Measurements from ENCODE around the gene GLT8D2. TPM values are rescaled to one million over a fixed set of nuclear protein-coding genes. Genes with fewer than 3 reads are reported as not detected.

Gene GLT8D2
- polyA plus RNA-seq, 1 of the 3 experiments (the other 2 are of a cell fraction) = 50.0 TPM

DNA sequence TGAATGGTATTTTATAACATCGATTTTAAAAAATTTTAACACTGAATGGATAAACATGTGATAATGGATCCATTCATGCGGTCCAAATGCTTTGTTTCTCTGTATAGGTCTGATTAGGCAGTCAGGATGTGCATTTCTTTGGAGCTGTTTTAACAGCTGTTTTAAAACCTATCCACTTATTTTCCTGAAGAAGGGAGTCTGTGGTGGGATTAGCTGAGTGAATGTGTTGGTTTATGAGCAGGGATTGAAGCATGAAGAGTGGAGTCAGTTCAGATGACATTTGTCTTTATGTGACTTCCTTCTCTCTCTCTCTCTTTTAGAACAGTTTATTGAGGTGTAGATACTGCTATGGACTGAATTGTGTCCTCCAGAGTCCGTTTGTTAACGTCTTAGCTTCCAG, 37.7 kb downstream of the GLT8D2 start:
- Histone ChIP-seq H2AFZ (ENCODE audit: low read depth) (no peak overlapping the region), H3K4me2 (no peak overlapping the region), H3K27me3 (ENCODE audit: insufficient read depth) (no peaks in the 10 kb centered on the region), H3K4me1 (ENCODE audit: control insufficient read depth in 1 of 2, insufficient read depth in 2 of 2, low read depth in 1 of 2, low read length in 1 of 2) (peaks cover 0 to 3% of the 10 kb centered on the region in 2 experiments; a peak in 1 of 4 replicates), H3K36me3 (replicated peaks in 1 of 2; ENCODE audit: control insufficient read depth in 1 of 2, insufficient read depth in 2 of 2, low read length in 1 of 2) (peaks cover 0 to 8% of the 10 kb centered on the region in 2 experiments), H4K20me1 (ENCODE audit: insufficient read depth) (no peaks in the 10 kb centered on the region), H3K27ac (ENCODE audit: low read depth in 2 of 2, low read length in 1 of 2) (no peak overlapping the region), H3K79me2 (ENCODE audit: insufficient read depth) (no peaks in the 10 kb centered on the region), H3F3A (replicated peaks; ENCODE audit: insufficient read depth) (peaks cover 9% of the 10 kb centered on the region), H3K9me3 (no peaks in the 10 kb centered on the region), H3K9me2 (no peaks in the 10 kb centered on the region), H3K4me3 (ENCODE audit: low read depth in 2 of 2, low read length in 1 of 2) (no peak overlapping the region), H3K9ac (no peak overlapping the region)
- no peak for DNase-seq
- CTCF ChIA-PET = no interaction called here
- 74% methylated on average over 4 of the region's 4 CpGs for WGBS (ENCODE audit: low lambda C conversion rate)
- POLR2A ChIA-PET = no interaction called here
- TF ChIP-seq MEF2A (IDR thresholded peaks at IDR 0.05; ENCODE audit: borderline replicate concordance, low read depth) (no peak), EP300 (IDR thresholded peaks at IDR 0.05; ENCODE audit: borderline replicate concordance in 1 of 2, low read depth in 1 of 2, low read length in 1 of 2) (no peak), POLR2AphosphoS5 (IDR thresholded peaks at IDR 0.05; ENCODE audit: low read depth, low read length) (no peak), SIN3A (IDR thresholded peaks at IDR 0.05; ENCODE audit: borderline replicate concordance, low read depth, low read length) (no peak)
- TF ChIP-seq, protein P1, sequence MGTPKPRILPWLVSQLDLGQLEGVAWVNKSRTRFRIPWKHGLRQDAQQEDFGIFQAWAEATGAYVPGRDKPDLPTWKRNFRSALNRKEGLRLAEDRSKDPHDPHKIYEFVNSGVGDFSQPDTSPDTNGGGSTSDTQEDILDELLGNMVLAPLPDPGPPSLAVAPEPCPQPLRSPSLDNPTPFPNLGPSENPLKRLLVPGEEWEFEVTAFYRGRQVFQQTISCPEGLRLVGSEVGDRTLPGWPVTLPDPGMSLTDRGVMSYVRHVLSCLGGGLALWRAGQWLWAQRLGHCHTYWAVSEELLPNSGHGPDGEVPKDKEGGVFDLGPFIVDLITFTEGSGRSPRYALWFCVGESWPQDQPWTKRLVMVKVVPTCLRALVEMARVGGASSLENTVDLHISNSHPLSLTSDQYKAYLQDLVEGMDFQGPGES (IDR thresholded peaks at IDR 0.05; ENCODE audit: low read depth, low read length) = no peak

DNA sequence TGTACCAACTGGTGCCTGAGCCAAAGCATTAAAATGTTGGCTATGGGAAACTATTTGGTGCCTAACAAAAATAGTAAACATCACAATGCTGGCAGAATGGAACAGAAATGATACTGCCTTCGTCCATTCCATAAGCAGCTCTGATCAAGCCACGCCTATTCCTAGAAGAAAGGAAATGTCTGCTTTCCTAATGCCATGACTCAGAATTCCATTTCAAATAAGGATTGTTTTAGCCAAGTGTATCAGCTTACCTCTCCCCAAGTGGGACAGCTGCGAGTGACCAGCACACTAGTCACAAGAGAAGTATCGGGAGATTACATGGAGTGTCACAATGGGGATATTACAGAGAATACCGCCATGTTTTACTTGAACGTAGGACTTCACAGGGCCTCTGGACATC, 38.7 kb downstream of the GLT8D2 start:
- H3K27ac ChIP-seq (ENCODE audit: low read depth in 2 of 2, low read length in 1 of 2) = peak overlapping the region; percentile 61 to 83
- H3K4me1 ChIP-seq (ENCODE audit: control insufficient read depth in 1 of 2, insufficient read depth in 2 of 2, low read depth in 1 of 2, low read length in 1 of 2) = peaks cover 3 to 5% of the 10 kb centered on the region in 2 experiments; a peak in 2 of 4 replicates
- DNase-seq = no peak
- H3K9me2 ChIP-seq = no peaks in the 10 kb centered on the region
- H3K9me3 ChIP-seq = no peaks in the 10 kb centered on the region
- H3K36me3 ChIP-seq (replicated peaks in 1 of 2; ENCODE audit: control insufficient read depth in 1 of 2, insufficient read depth in 2 of 2, low read length in 1 of 2) = peaks cover 0 to 8% of the 10 kb centered on the region in 2 experiments
- peak overlapping the region; percentile 49 for H3K4me2 ChIP-seq
- WGBS (ENCODE audit: low lambda C conversion rate) = 34% methylated on average over 6 of the region's 6 CpGs
- H3K79me2 ChIP-seq (ENCODE audit: insufficient read depth) = no peaks in the 10 kb centered on the region
- no peak overlapping the region; the same call in 1 of the 2 replicates for H3K9ac ChIP-seq
- ChIA-PET POLR2A (no interaction called here), CTCF (no interaction called here)
- no peaks in the 10 kb centered on the region for H4K20me1 ChIP-seq (ENCODE audit: insufficient read depth)
- no peaks in the 10 kb centered on the region for H3K27me3 ChIP-seq (ENCODE audit: insufficient read depth)
- no peak overlapping the region; a peak in 1 of 4 replicates for H3K4me3 ChIP-seq (ENCODE audit: low read depth in 2 of 2, low read length in 1 of 2)
- H3F3A ChIP-seq (replicated peaks; ENCODE audit: insufficient read depth) = peaks cover 16% of the 10 kb centered on the region
- H2AFZ ChIP-seq (ENCODE audit: low read depth) = peak overlapping the region; percentile 53
- TF ChIP-seq FOXM1 (IDR thresholded peaks at IDR 0.05; ENCODE audit: low read depth) = no peak; the same call in 1 of the 2 replicates
- peak; percentile 82 for TF ChIP-seq TCF12 (IDR thresholded peaks at IDR 0.05)
- TF ChIP-seq FOSL2 (IDR thresholded peaks at IDR 0.05; ENCODE audit: borderline replicate concordance, low read depth) = peak; percentile 87
- TF ChIP-seq, protein P2, sequence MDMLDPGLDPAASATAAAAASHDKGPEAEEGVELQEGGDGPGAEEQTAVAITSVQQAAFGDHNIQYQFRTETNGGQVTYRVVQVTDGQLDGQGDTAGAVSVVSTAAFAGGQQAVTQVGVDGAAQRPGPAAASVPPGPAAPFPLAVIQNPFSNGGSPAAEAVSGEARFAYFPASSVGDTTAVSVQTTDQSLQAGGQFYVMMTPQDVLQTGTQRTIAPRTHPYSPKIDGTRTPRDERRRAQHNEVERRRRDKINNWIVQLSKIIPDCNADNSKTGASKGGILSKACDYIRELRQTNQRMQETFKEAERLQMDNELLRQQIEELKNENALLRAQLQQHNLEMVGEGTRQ (IDR thresholded peaks at IDR 0.05; ENCODE audit: borderline replicate concordance, low read depth, low read length) = no peak
- TF ChIP-seq TAF1 (IDR thresholded peaks at IDR 0.05; ENCODE audit: borderline replicate concordance, low read depth, low read length) = 0 out of 2 replicates have a peak, but pooled peaks have one; percentile 38
- peak; percentile 43 for TF ChIP-seq NFIC (IDR thresholded peaks at IDR 0.05; ENCODE audit: borderline replicate concordance)
- TF ChIP-seq GATA2 (CRISPR knock-in tag; IDR thresholded peaks at IDR 0.05) = no peak
- TF ChIP-seq, protein P1 (IDR thresholded peaks at IDR 0.05; ENCODE audit: low read depth, low read length) = no peak
- TF ChIP-seq TEAD4 (IDR thresholded peaks at IDR 0.05; ENCODE audit: borderline replicate concordance, insufficient read depth) = peak; percentile 45; the same call in 1 of the 2 replicates
- no peak for TF ChIP-seq EZH2phosphoT487 (IDR thresholded peaks at IDR 0.05; ENCODE audit: borderline replicate concordance, low read depth)
- TF ChIP-seq, protein P3, sequence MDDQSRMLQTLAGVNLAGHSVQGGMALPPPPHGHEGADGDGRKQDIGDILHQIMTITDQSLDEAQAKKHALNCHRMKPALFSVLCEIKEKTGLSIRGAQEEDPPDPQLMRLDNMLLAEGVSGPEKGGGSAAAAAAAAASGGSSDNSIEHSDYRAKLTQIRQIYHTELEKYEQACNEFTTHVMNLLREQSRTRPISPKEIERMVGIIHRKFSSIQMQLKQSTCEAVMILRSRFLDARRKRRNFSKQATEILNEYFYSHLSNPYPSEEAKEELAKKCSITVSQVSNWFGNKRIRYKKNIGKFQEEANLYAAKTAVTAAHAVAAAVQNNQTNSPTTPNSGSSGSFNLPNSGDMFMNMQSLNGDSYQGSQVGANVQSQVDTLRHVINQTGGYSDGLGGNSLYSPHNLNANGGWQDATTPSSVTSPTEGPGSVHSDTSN (IDR thresholded peaks at IDR 0.05) = peak; percentile 57
- TF ChIP-seq MXI1 (IDR thresholded peaks at IDR 0.05; ENCODE audit: low read depth, low read length) = no peak
- TF ChIP-seq, protein P4, sequence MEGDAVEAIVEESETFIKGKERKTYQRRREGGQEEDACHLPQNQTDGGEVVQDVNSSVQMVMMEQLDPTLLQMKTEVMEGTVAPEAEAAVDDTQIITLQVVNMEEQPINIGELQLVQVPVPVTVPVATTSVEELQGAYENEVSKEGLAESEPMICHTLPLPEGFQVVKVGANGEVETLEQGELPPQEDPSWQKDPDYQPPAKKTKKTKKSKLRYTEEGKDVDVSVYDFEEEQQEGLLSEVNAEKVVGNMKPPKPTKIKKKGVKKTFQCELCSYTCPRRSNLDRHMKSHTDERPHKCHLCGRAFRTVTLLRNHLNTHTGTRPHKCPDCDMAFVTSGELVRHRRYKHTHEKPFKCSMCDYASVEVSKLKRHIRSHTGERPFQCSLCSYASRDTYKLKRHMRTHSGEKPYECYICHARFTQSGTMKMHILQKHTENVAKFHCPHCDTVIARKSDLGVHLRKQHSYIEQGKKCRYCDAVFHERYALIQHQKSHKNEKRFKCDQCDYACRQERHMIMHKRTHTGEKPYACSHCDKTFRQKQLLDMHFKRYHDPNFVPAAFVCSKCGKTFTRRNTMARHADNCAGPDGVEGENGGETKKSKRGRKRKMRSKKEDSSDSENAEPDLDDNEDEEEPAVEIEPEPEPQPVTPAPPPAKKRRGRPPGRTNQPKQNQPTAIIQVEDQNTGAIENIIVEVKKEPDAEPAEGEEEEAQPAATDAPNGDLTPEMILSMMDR (IDR thresholded peaks at IDR 0.05) = no peak
- peak; percentile 63 for TF ChIP-seq POLR2AphosphoS5 (IDR thresholded peaks at IDR 0.05; ENCODE audit: low read depth, low read length)
- TF ChIP-seq, protein P5, sequence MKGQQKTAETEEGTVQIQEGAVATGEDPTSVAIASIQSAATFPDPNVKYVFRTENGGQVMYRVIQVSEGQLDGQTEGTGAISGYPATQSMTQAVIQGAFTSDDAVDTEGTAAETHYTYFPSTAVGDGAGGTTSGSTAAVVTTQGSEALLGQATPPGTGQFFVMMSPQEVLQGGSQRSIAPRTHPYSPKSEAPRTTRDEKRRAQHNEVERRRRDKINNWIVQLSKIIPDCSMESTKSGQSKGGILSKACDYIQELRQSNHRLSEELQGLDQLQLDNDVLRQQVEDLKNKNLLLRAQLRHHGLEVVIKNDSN (IDR thresholded peaks at IDR 0.05; ENCODE audit: borderline replicate concordance, low read depth) = no peak
- TF ChIP-seq, protein P6, sequence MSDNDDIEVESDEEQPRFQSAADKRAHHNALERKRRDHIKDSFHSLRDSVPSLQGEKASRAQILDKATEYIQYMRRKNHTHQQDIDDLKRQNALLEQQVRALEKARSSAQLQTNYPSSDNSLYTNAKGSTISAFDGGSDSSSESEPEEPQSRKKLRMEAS (IDR thresholded peaks at IDR 0.05; ENCODE audit: low read depth) = peak; percentile 72; the same call in 1 of the 2 replicates
- TF ChIP-seq SMC3 (IDR thresholded peaks at IDR 0.05; ENCODE audit: low read depth, low read length) = no peak
